Smooth muscle cell (in vitro differentiated cells): Measurements from ENCODE around the gene LRMDA. TPM values are rescaled to one million over a fixed set of nuclear protein-coding genes. Genes with fewer than 3 reads are reported as not detected.

Source experiments
- DNase-seq: peaks from one replicate; lab custom pipeline; 2025; ENCODE audit not compliant: unreplicated experiment; lab: John Stamatoyannopoulos, UW
- H2AFZ ChIP-seq: fragments of 200-600 bp; sonication (generic); 2 replicates; pipeline ENCODE4 v1.6.0; 2016; ENCODE audit warnings: antibody characterized with exemption, low read depth, mild to moderate bottlenecking
- H3F3A ChIP-seq: fragments of 200-600 bp; sonication (generic); 2 replicates; pipeline ENCODE4 v1.6.0; 2017; ENCODE audit warnings: antibody characterized with exemption, low read depth
- H3K27ac ChIP-seq: fragments of 200-600 bp; sonication (generic); 2 replicates; pipeline ENCODE4 v1.5.1; 2016; ENCODE audit warnings: low read depth, mild to moderate bottlenecking
- H3K27me3 ChIP-seq: fragments of 200-600 bp; sonication (generic); 2 replicates; pipeline ENCODE4 v1.6.1; 2016; ENCODE audit warnings: low read depth, mild to moderate bottlenecking
- H3K36me3 ChIP-seq: fragments of 200-600 bp; sonication (generic); 2 replicates; pipeline ENCODE4 v1.5.1; 2016; ENCODE audit warnings: low read depth
- H3K4me1 ChIP-seq: fragments of 200-600 bp; sonication (generic); 2 replicates; pipeline ENCODE4 v1.5.1; 2016; ENCODE audit warnings: low read depth
- H3K4me2 ChIP-seq: fragments of 200-600 bp; sonication (generic); 2 replicates; pipeline ENCODE4 v1.6.0; 2016; ENCODE audit warnings: mild to moderate bottlenecking
- H3K4me3 ChIP-seq: fragments of 200-600 bp; sonication (generic); 2 replicates; pipeline ENCODE4 v1.5.1; 2016; ENCODE audit warnings: mild to moderate bottlenecking
- H3K79me2 ChIP-seq: fragments of 200-600 bp; sonication (generic); 2 replicates; pipeline ENCODE4 v1.6.0; 2016; ENCODE audit warnings: low read depth, mild to moderate bottlenecking
- H3K9ac ChIP-seq: fragments of 200-600 bp; sonication (generic); 2 replicates; pipeline ENCODE4 v1.6.0; 2016; ENCODE audit warnings: low read depth
- H3K9me3 ChIP-seq: fragments of 200-600 bp; sonication (generic); replicated peaks from 2 replicates; pipeline ENCODE4 v1.5.1; 2016; ENCODE audit warnings: low read depth
- H4K20me1 ChIP-seq: fragments of 200-600 bp; sonication (generic); 2 replicates; pipeline ENCODE4 v1.6.0; 2016; ENCODE audit warnings: low read depth
- CTCF ChIP-seq: fragments of 200-600 bp; sonication (generic); IDR thresholded peaks from 2 replicates; pipeline ENCODE4 v1.5.1; 2017; ENCODE audit warnings: borderline replicate concordance, mild to moderate bottlenecking, antibody characterized with exemption; ENCODE audit not compliant: insufficient read depth, poor library complexity, severe bottlenecking
- WGBS: methylation state at CpG from one replicate; pipeline ENCODE4 v1.1.7; 2016; ENCODE audit warnings: low lambda C conversion rate; 5-methylcytosine and 5-hydroxymethylcytosine counted together
- polyA plus RNA-seq: library from polyadenylated mRNA; unstranded; fragments of >200 nt; fragmentation: Nextera tagmentation; extraction: Ambion mirVana; gene quantifications from 2 replicates; pipeline ENCODE4 v1.2.1, GENCODE V29; 2016
- total RNA-seq: library from RNA; depleted of rRNA; stranded (reverse); fragments of >200 nt; gene quantifications from 2 replicates; pipeline ENCODE4 v1.2.3, GENCODE V29; 2014

LRMDA gene
- total and polyA plus RNA-seq, 2 experiments from 2014 or later: 1.5 to 1.6 TPM

- no peaks in the 10 kb centered on the region for H3K79me2 ChIP-seq
- H3K27me3 ChIP-seq: peaks cover 9% of the 10 kb centered on the region
- no peaks in the 10 kb centered on the region for H4K20me1 ChIP-seq
- no peak overlapping the region for H2AFZ ChIP-seq
- H3K4me3 ChIP-seq: no peak overlapping the region
- no peaks in the 10 kb centered on the region for H3K36me3 ChIP-seq
- TF ChIP-seq CTCF: no peak
- 84% methylated on average over 11 of the region's 11 CpGs for WGBS
- H3K27ac ChIP-seq: no peak overlapping the region
- H3K9me3 ChIP-seq: no peaks in the 10 kb centered on the region
- no peaks in the 10 kb centered on the region for H3F3A ChIP-seq
- DNase-seq: no peak
- no peaks in the 10 kb centered on the region for H3K4me1 ChIP-seq
- H3K4me2 ChIP-seq: no peak overlapping the region
- H3K9ac ChIP-seq: no peak overlapping the region
These were observed 456.7 kb downstream of the LRMDA start for GRCh38 chr10:75887992-75888680.

- no peak overlapping the region for H3K27ac ChIP-seq
- no peaks in the 10 kb centered on the region for H3K4me1 ChIP-seq
- no peaks in the 10 kb centered on the region for H3F3A ChIP-seq
- no peaks in the 10 kb centered on the region for H3K9me3 ChIP-seq
- no peak for DNase-seq
- WGBS: 83% methylated on average over 2 of the region's 2 CpGs
- H4K20me1 ChIP-seq: no peaks in the 10 kb centered on the region
- H3K79me2 ChIP-seq: no peaks in the 10 kb centered on the region
- H3K9ac ChIP-seq: no peak overlapping the region
- H3K4me3 ChIP-seq: no peak overlapping the region
- no peak for TF ChIP-seq CTCF
- no peaks in the 10 kb centered on the region for H3K36me3 ChIP-seq
- no peak overlapping the region for H2AFZ ChIP-seq
- H3K27me3 ChIP-seq: peaks cover 9% of the 10 kb centered on the region
- H3K4me2 ChIP-seq: no peak overlapping the region
These were observed 457.6 kb downstream of the LRMDA start for GRCh38 chr10:75889051-75889450.

- H3K9ac ChIP-seq: no peak overlapping the region
- H3K27ac ChIP-seq: no peak overlapping the region
- DNase-seq: no peak
- no peaks in the 10 kb centered on the region for H3K36me3 ChIP-seq
- no peaks in the 10 kb centered on the region for H3K9me3 ChIP-seq
- 28% methylated on average over 1 of the region's 1 CpG for WGBS
- H3K4me1 ChIP-seq: no peaks in the 10 kb centered on the region
- no peaks in the 10 kb centered on the region for H3K79me2 ChIP-seq
- H3K4me3 ChIP-seq: no peak overlapping the region
- peaks cover 9% of the 10 kb centered on the region for H3K27me3 ChIP-seq
- H2AFZ ChIP-seq: no peak overlapping the region
- H3F3A ChIP-seq: no peaks in the 10 kb centered on the region
- TF ChIP-seq CTCF: no peak
- no peaks in the 10 kb centered on the region for H4K20me1 ChIP-seq
- no peak overlapping the region for H3K4me2 ChIP-seq
These were observed 463.3 kb downstream of the LRMDA start for GRCh38 chr10:75894761-75895160.

GRCh38 chr10:75895259-75895658 is 463.8 kb downstream of the LRMDA start:
- no peak for TF ChIP-seq CTCF
- no peaks in the 10 kb centered on the region for H3K79me2 ChIP-seq
- no peak for DNase-seq
- H3K9ac ChIP-seq: no peak overlapping the region
- no peak overlapping the region for H3K27ac ChIP-seq
- H3F3A ChIP-seq: no peaks in the 10 kb centered on the region
- H2AFZ ChIP-seq: no peak overlapping the region
- no peaks in the 10 kb centered on the region for H3K36me3 ChIP-seq
- no peaks in the 10 kb centered on the region for H3K9me3 ChIP-seq
- H4K20me1 ChIP-seq: no peaks in the 10 kb centered on the region
- no peaks in the 10 kb centered on the region for H3K4me1 ChIP-seq
- no peak overlapping the region for H3K4me2 ChIP-seq
- peaks cover 9% of the 10 kb centered on the region for H3K27me3 ChIP-seq
- no peak overlapping the region for H3K4me3 ChIP-seq
